Breast epithelium (tissue), 3 donors: ENCODE measurements around the gene GNAO1.

Experiments used
- CTCF ChIP-seq, 3 donors: fragments of 450-650 bp; IDR thresholded peaks; one replicate each; pipeline ENCODE4 v1.5.1; 2016 to 2017; ENCODE audit warnings: antibody characterized with exemption in 3 of 3, mild to moderate bottlenecking in 3 of 3, moderate library complexity in 3 of 3
- POLR2A ChIP-seq: fragments of 450-650 bp; IDR thresholded peaks from one replicate; pipeline ENCODE4 v1.6.1; 2016; ENCODE audit warnings: antibody characterized with exemption, mild to moderate bottlenecking, moderate library complexity
- POLR2AphosphoS5 ChIP-seq, 3 donors: sonication (generic); formaldehyde crosslinking; IDR thresholded peaks; one replicate each; pipeline ENCODE4 v1.6.1; 2017; ENCODE audit warnings: antibody characterized with exemption in 3 of 3

- TF ChIP-seq CTCF (IDR thresholded peaks at IDR 0.05) (no peak), POLR2A (no peak), POLR2AphosphoS5 (IDR thresholded peaks at IDR 0.05) (no peak)
These were observed 144.9 kb downstream of the GNAO1 start for GRCh38 chr16:56336071-56336688.
